ENCODE data around the gene F7.

Gene F7

GRCh38 chr13:113121928-113122471 is 16.4 kb downstream of the F7 start:
- no peak for DNase-seq (ENCODE audit: extremely low read depth, insufficient read length)
- no peak for TF ChIP-seq CTCF (IDR thresholded peaks at IDR 0.05; ENCODE audit: insufficient read depth, low read length, poor library complexity, severe bottlenecking)
- Histone ChIP-seq H3K27me3 (replicated peaks; ENCODE audit: control insufficient read depth, insufficient read depth, low read length) (no peaks in the 10 kb centered on the region; the same call in 1 of the 2 replicates), H3K4me3 (replicated peaks; ENCODE audit: low read depth, low read length) (no peak overlapping the region), H3K36me3 (ENCODE audit: control insufficient read depth, insufficient read depth, low read length) (no peaks in the 10 kb centered on the region)

GRCh38 chr13:113122550-113123225 is 17.1 kb downstream of the F7 start, which contains the start of gene F10:
TSS of gene F10 (plus strand) at chr13:113122799. CDS start at chr13:113122856, 57 bp downstream.
- no peak within 1 kb of the TSS for H3K4me3 ChIP-seq (replicated peaks; ENCODE audit: low read depth, low read length)
- TF ChIP-seq CTCF (IDR thresholded peaks at IDR 0.05; ENCODE audit: insufficient read depth, low read length, poor library complexity, severe bottlenecking) = no peak
- no peak for DNase-seq (ENCODE audit: extremely low read depth, insufficient read length)
- H3K36me3 ChIP-seq (ENCODE audit: control insufficient read depth, insufficient read depth, low read length) = no peaks in the 10 kb centered on the region
- H3K27me3 ChIP-seq (replicated peaks; ENCODE audit: control insufficient read depth, insufficient read depth, low read length) = no peaks in the 10 kb centered on the region; the same call in 1 of the 2 replicates

- DNase-seq (ENCODE audit: extremely low read depth, insufficient read length) = no peak
- Histone ChIP-seq H3K27me3 (replicated peaks; ENCODE audit: control insufficient read depth, insufficient read depth, low read length) (no peaks in the 10 kb centered on the region; the same call in 1 of the 2 replicates), H3K4me3 (replicated peaks; ENCODE audit: low read depth, low read length) (no peak overlapping the region), H3K36me3 (ENCODE audit: control insufficient read depth, insufficient read depth, low read length) (no peaks in the 10 kb centered on the region)
- peak; percentile 48 for TF ChIP-seq CTCF (IDR thresholded peaks at IDR 0.05; ENCODE audit: insufficient read depth, low read length, poor library complexity, severe bottlenecking)
These were observed 17.9 kb downstream of the F7 start for GRCh38 chr13:113123226-113124201.

- H3K27me3 ChIP-seq (replicated peaks; ENCODE audit: control insufficient read depth, insufficient read depth, low read length) = no peaks in the 10 kb centered on the region
- H3K4me3 ChIP-seq (replicated peaks; ENCODE audit: low read depth, low read length) = no peak overlapping the region
- H3K36me3 ChIP-seq (ENCODE audit: control insufficient read depth, insufficient read depth, low read length) = no peaks in the 10 kb centered on the region
- no peak for DNase-seq (ENCODE audit: extremely low read depth, insufficient read length)
- no peak for TF ChIP-seq CTCF (IDR thresholded peaks at IDR 0.05; ENCODE audit: insufficient read depth, low read length, poor library complexity, severe bottlenecking)
These were observed 18.8 kb downstream of the F7 start for GRCh38 chr13:113124211-113124970.

- no peak for DNase-seq (ENCODE audit: extremely low read depth, insufficient read length)
- Histone ChIP-seq H3K27me3 (replicated peaks; ENCODE audit: control insufficient read depth, insufficient read depth, low read length) (no peaks in the 10 kb centered on the region), H3K36me3 (ENCODE audit: control insufficient read depth, insufficient read depth, low read length) (no peaks in the 10 kb centered on the region), H3K4me3 (replicated peaks; ENCODE audit: low read depth, low read length) (no peak overlapping the region)
- TF ChIP-seq CTCF (IDR thresholded peaks at IDR 0.05; ENCODE audit: insufficient read depth, low read length, poor library complexity, severe bottlenecking) = no peak
These were observed 20.1 kb downstream of the F7 start for GRCh38 chr13:113125506-113126264.
